ENCODE measurements around the gene OSBPL1A. TPM values are rescaled to one million over a fixed set of nuclear protein-coding genes. Genes with fewer than 3 reads are reported as not detected.

Gene OSBPL1A
- total RNA-seq, 1 donor from 2014 or later = 16.4 TPM

DNA sequence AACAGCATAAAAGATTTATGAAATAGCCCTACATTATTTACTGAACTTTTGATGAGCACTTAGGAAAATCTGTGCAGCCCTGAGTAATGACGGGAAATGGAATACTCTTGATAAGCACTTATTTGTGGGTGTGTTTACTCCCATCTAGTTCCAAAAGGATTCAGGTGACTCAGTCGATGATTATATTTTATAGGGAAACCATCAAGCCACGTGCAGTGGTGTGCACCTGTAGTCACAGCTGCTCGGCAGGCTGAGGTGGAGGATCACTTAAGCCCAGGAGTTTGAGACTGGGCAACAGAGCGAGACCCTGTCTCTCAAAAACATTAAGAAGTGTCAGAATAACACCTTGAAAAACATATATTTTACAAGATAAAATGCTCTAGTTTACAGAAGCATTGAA is 166.9 kb downstream of the OSBPL1A start:
- Mint-ChIP-seq H3K9me3 (ENCODE audit: unreplicated experiment) (no peaks in the 10 kb centered on the region), H3K27me3 (ENCODE audit: unreplicated experiment) (no peaks in the 10 kb centered on the region)

DNA sequence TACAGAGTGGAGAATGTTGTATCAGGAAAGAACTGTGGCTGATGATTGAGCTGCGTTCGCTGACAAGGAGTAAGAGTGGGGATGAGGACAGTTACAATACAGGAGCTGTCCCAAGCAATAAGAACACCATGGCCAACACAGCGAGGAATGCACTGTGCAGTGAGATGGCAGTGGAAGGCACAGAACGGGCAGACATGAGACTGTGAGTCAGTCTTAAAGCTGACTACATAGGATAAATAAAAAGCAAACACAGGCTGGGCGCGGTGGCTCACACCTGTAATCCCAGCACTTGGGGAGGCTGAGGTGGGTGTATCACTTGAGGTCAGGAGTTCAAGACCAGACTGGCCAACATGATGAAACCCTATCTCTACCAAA is 169.0 kb downstream of the OSBPL1A start:
- H3K27ac Mint-ChIP-seq (ENCODE audit: unreplicated experiment) = no peak overlapping the region
- H3K4me3 Mint-ChIP-seq (ENCODE audit: unreplicated experiment) = no peak overlapping the region
- DNase-seq (ENCODE audit: low spot score) = no peak

More for the DNA sequence above, 166.9 kb downstream of the OSBPL1A start:
- TF ChIP-seq, protein P1, sequence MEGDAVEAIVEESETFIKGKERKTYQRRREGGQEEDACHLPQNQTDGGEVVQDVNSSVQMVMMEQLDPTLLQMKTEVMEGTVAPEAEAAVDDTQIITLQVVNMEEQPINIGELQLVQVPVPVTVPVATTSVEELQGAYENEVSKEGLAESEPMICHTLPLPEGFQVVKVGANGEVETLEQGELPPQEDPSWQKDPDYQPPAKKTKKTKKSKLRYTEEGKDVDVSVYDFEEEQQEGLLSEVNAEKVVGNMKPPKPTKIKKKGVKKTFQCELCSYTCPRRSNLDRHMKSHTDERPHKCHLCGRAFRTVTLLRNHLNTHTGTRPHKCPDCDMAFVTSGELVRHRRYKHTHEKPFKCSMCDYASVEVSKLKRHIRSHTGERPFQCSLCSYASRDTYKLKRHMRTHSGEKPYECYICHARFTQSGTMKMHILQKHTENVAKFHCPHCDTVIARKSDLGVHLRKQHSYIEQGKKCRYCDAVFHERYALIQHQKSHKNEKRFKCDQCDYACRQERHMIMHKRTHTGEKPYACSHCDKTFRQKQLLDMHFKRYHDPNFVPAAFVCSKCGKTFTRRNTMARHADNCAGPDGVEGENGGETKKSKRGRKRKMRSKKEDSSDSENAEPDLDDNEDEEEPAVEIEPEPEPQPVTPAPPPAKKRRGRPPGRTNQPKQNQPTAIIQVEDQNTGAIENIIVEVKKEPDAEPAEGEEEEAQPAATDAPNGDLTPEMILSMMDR (IDR thresholded peaks at IDR 0.05; ENCODE audit: unreplicated experiment) = no peak
- Mint-ChIP-seq H3K27ac (ENCODE audit: unreplicated experiment) (no peak overlapping the region), H3K36me3 (ENCODE audit: low read depth, unreplicated experiment) (peaks cover 3% of the 10 kb centered on the region), H3K4me1 (ENCODE audit: unreplicated experiment) (peaks cover 8% of the 10 kb centered on the region), H3K4me3 (ENCODE audit: unreplicated experiment) (no peak overlapping the region)
- DNase-seq (ENCODE audit: low spot score) = no peak

DNA sequence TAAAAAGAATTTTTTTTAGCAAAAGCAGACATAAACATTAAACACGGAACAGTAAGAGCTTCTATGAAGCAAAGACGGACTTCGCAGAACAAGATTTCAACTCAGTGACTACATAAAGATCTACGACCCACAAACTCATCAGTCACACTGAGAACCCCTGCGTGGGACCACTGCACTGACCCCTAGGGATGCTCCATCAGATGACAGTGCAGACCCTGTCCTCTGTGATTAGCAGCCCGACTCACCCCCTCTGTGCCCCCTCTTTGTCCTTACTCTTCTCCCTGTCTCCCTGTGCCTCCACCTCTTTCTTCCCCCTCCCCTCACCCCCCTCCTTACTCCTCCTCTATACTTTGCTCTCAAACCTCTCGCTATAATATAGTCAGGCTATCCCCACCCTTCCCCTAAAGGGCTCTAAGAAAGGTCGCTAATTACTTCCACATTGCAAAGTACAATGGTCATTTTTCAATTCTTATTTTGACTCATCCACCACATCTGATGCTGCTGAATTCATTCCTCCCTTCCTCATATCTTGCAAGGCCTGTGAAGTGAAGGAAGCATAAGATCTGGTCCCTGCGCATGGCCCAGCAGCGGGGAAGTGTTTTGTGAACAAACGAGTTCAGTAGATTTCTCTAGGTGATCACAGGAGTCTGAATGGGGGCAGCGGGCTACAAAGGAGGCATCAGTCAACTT is 169.5 kb downstream of the OSBPL1A start:
- Mint-ChIP-seq H3K27me3 (ENCODE audit: unreplicated experiment) (peaks cover 3% of the 10 kb centered on the region), H3K4me1 (ENCODE audit: unreplicated experiment) (no peaks in the 10 kb centered on the region), H3K36me3 (ENCODE audit: low read depth, unreplicated experiment) (no peaks in the 10 kb centered on the region), H3K9me3 (ENCODE audit: unreplicated experiment) (no peaks in the 10 kb centered on the region), H3K4me3 (ENCODE audit: unreplicated experiment) (no peak overlapping the region), H3K27ac (ENCODE audit: unreplicated experiment) (no peak overlapping the region)
- DNase-seq (ENCODE audit: low spot score) = no peak
- TF ChIP-seq, protein P1 (IDR thresholded peaks at IDR 0.05; ENCODE audit: unreplicated experiment) = no peak

More for the DNA sequence above, 169.0 kb downstream of the OSBPL1A start:
- Mint-ChIP-seq H3K4me1 (ENCODE audit: unreplicated experiment) (no peaks in the 10 kb centered on the region), H3K27me3 (ENCODE audit: unreplicated experiment) (peaks cover 2% of the 10 kb centered on the region), H3K9me3 (ENCODE audit: unreplicated experiment) (no peaks in the 10 kb centered on the region), H3K36me3 (ENCODE audit: low read depth, unreplicated experiment) (no peaks in the 10 kb centered on the region)
- TF ChIP-seq, protein P1 (IDR thresholded peaks at IDR 0.05; ENCODE audit: unreplicated experiment) = no peak

DNA sequence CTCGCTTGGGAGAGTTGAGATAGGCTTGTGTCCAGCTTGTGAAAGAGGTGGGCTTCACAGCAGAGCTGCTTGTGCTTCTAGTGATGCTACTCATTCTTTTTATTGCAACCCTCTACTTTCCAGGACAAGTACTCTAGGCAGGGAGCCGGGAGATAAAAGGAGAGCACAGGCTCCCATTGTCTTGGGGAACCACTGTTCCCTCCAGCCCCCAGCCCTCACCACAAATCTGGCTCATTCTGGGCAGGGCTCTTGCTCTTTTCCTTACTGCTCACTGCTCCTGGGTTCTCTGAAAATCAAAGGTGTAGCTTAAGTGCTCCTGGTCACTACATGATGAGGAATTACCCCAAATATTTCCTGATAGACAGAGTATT is 177.3 kb downstream of the OSBPL1A start:
- Mint-ChIP-seq H3K36me3 (ENCODE audit: low read depth, unreplicated experiment) (no peaks in the 10 kb centered on the region), H3K9me3 (ENCODE audit: unreplicated experiment) (no peaks in the 10 kb centered on the region), H3K27ac (ENCODE audit: unreplicated experiment) (no peak overlapping the region), H3K4me1 (ENCODE audit: unreplicated experiment) (no peaks in the 10 kb centered on the region), H3K27me3 (ENCODE audit: unreplicated experiment) (peaks cover 3% of the 10 kb centered on the region), H3K4me3 (ENCODE audit: unreplicated experiment) (no peak overlapping the region)
- DNase-seq (ENCODE audit: low spot score) = no peak
- TF ChIP-seq, protein P1 (IDR thresholded peaks at IDR 0.05; ENCODE audit: unreplicated experiment) = no peak

DNA sequence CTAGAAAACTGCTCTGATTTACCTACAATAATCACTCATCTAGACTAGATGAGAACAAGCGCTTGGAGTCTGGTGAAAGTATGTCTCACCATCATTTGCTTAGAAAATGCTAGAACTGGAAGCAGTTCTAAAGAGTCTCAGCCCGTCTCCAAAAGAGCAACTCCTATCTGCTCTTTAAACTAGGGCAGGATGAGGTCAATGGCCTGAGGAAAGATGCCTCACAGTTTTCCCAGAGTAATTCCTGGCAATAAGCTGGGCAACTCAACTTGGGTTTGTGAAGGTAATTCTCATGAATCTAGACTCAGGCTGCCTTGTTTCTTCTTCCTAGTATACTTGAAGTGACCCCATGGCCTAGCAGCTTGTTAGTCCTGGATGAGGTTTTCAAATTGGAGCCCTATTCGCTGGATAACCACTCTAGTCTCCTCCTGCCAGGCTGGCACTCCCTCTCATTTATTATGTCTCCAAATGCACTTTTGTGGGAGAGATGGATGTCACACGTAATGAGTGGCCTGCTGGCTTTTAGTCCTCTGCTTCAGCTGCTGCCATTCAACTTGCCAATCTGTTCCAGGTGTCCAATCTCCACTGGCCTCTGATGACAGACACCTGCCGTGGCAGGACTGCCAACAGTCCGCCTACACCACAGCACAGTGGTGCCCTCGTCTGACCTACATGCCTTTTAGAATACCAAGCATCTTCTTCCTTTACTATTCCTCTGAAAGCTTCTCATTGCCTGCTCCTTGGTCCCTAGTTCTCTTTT is 177.9 kb downstream of the OSBPL1A start:
- TF ChIP-seq, protein P1 (IDR thresholded peaks at IDR 0.05; ENCODE audit: unreplicated experiment) = no peak
- Mint-ChIP-seq H3K27me3 (ENCODE audit: unreplicated experiment) (peaks cover 1% of the 10 kb centered on the region), H3K4me1 (ENCODE audit: unreplicated experiment) (peaks cover under 1% of the 10 kb centered on the region), H3K27ac (ENCODE audit: unreplicated experiment) (no peak overlapping the region), H3K36me3 (ENCODE audit: low read depth, unreplicated experiment) (no peaks in the 10 kb centered on the region), H3K9me3 (ENCODE audit: unreplicated experiment) (no peaks in the 10 kb centered on the region), H3K4me3 (ENCODE audit: unreplicated experiment) (no peak overlapping the region)
- DNase-seq (ENCODE audit: low spot score) = no peak

All from endothelial cell (in vitro differentiated cells).